GM12873 (cell line): Measurements from ENCODE around the gene CAMK2G.

Source experiments
- CTCF ChIP-seq: IDR thresholded peaks from 2 replicates; pipeline ENCODE4 v1.5.1; 2012; ENCODE audit warnings: low read depth, mild to moderate bottlenecking, moderate library complexity, low read length, control low read depth; ENCODE audit not compliant: insufficient read depth; ENCODE audit errors: missing control alignments

CAMK2G gene

GRCh38 chr10:73798927-73799560, 75.3 kb downstream of the CAMK2G start:
- TF ChIP-seq CTCF, result no peak

GRCh38 chr10:73798087-73798486, 76.3 kb downstream of the CAMK2G start:
- no peak for TF ChIP-seq CTCF

- TF ChIP-seq CTCF, result no peak
These were observed 76.9 kb downstream of the CAMK2G start for GRCh38 chr10:73797324-73798025.

GRCh38 chr10:73796766-73797165, 77.6 kb downstream of the CAMK2G start:
- no peak for TF ChIP-seq CTCF

- TF ChIP-seq CTCF, result no peak
These were observed 80.9 kb downstream of the CAMK2G start for GRCh38 chr10:73793456-73793855.

GRCh38 chr10:73791871-73792400, 82.4 kb downstream of the CAMK2G start:
- no peak for TF ChIP-seq CTCF

- TF ChIP-seq CTCF, result no peak
These were observed 83.3 kb downstream of the CAMK2G start for GRCh38 chr10:73790886-73791625.
